Hematopoietic multipotent progenitor cell treated with erythropoietin and hydrocortisone succinate and interleukin-3 and kit ligand, for 4 days (in vitro differentiated cells): Measurements from ENCODE around the gene OR11A1.

Experiments used
- DNase-seq: peaks from one replicate; pipeline ENCODE4 v3.0.0-alpha.2; 2015

The OR11A1 gene, protein sequence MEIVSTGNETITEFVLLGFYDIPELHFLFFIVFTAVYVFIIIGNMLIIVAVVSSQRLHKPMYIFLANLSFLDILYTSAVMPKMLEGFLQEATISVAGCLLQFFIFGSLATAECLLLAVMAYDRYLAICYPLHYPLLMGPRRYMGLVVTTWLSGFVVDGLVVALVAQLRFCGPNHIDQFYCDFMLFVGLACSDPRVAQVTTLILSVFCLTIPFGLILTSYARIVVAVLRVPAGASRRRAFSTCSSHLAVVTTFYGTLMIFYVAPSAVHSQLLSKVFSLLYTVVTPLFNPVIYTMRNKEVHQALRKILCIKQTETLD

DNA sequence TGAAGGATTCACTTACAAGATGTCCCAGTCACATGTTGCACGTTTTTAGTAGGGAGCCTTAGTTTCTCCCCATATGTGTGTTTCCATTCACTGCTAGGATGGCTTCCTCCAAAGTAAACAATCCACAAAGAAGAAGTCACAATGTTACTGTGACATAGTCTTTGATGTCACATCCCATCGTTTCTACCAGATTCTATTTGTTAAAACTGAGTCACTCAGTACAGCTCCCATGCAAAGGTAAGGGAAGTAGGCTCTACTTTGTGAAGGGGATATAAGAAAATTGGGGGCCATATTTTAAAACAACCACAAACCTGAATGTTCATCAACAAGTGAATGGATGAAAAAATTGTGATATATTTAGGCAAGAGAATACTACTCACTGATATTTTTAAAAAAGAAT, at the start of gene OR11A1, which contains the start of gene OR2H1:
Gene OR11A1 (minus strand): TSS at position 101 of the 400 bp plus-strand sequence. CDS start 29,430 bp downstream, outside the sequence.
Gene OR2H1 (plus strand): TSS at position 185 of the 400 bp plus-strand sequence. CDS start 4,615 bp downstream, outside the sequence.
- no peak for DNase-seq

DNA sequence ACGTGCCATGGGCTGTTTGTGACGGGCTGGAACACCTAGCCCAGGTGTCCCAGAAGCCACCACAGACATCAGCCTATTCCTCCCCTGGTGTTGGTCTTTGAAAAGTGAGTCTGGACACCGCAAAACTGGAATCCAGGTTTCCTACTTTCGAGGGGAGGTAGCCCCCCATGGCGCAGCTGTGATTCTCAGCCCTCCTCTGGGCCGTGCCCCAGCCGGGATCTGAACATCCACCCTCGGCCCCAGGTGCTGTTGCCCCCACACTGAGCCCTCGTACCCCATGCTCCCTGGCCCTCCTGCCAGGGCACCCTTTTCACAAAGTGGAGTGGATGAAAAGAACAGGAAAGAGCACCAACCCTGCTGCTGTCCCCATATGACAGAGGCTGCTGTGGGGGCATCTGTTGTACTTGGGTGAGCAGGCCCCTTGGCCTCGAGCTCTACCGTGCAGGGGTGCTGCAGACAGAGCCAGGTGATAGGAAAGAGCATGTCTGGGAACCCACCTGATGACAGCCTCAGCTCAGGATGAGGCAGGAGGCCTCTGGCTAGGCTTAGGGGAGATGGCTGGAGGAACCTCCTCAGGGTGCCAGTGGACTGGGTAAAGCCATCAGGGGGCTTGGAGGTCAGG, 49.7 kb upstream of the OR11A1 start:
- no peak for DNase-seq

DNA sequence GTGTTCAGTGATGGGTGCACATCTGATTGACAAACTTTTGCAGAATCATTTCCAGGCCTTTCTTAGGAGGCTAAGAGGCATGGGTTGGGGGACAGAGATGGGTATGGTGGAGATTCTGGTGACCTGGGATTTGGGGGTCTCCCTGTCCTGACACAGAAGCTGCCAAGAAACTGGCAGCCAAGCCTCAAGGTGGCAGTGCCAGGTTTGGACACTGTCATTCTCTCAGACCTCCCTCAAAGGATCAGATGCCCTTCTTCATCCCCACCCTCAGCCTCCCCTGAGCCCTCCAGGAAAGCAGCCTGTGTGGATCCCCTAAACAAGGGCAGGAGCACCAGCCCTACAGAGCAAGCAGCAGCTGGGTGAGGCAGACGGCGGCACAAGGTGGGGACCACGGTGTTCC, 48.9 kb upstream of the OR11A1 start:
- DNase-seq = no peak

DNA sequence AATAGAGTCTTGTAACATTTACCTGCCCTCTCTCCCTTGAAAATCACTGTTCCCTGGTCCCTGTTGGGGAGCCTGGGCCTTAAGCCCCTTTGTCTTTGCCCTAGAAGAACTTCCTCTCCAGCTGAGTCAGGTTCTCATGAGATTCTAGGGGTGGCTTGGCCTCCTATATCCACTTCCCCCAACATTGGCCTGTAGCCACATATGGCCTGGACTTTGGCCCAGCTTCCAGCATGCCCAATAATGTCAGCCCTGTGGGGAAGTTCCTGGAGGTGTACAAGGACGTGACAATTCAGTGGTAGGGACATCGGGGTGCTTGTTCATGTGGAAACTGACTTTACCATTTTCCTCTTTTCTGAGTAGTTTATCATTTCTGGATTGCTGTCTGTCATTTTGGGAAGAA, 48.1 kb upstream of the OR11A1 start:
- no peak for DNase-seq

DNA sequence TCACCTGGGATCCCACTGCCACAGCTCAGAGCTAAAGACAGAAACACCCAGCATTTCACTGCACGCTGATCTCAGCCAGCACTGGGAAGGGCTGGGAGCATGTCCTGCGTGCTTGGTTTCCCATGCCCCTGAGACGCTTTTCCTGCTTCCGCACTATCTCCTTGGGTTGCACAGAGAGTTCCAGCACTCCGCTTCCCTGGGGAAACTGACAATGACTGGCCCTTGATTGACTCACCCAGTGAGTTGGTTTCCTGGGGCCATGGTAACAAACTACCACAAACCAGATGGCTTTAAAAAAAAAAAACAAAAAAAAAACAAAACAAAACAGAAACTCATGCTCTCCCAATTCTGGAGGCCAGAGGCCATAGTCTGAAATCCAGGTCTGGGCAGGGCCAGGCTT, 45.7 kb upstream of the OR11A1 start:
- no peak for DNase-seq

DNA sequence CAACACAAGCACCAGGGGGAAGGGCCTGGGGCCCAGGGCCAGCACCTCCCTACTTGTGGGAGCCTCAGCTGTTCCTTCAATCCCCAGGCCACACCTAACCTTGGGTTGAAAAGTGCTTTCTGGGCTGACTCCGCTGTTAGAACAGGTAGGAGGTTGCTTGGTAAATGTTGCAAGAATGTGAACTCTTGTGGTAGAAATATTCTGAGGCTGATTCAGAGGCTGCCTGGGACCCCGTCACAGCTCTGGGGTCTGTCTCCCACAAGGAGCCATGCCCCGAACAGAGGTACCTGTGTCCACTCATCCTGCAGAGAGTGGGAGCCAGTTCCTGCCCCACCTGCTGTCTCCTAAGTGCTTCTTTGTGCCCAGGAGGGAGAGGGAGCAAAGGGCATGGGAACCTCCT, 45.3 kb upstream of the OR11A1 start:
- DNase-seq = no peak

DNA sequence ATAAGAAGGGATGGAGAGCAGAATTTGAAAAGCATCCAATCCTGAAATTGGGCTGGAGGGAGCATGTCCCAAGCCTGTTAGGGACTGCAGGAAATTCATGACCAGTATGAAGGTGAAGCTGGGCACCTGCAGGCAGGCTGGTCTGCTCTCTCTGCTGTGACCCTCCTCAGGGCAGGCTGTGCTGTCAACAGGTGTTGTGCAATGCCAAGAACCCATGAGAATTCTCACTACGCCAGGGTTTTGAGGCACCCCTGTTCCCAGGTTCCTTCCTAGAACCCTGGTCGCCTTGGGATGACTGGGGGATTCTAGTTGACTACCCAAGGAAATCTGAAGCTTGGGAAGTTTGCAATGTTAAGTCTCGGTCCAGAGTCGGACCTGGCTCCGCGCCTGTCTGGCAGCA, 44.2 kb upstream of the OR11A1 start:
- DNase-seq = no peak

DNA sequence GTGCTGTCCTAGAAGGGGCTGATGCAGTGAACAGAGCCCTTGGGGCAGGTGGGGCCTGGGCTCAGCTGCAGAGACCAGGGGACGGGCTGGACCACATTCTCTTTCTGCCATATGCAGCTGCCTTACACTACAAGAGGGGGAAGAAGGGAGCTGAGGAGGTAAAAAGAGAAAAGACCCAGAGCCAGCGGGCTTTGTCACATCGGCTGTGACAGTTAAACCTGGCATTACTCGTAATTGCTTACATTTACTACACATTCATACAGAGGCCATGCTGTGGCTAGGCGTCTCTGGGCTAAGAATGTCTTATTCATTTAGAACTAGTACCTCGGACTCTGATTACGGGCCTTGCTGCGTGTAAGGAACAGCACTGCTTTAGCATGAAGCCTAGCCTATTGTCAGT, 43.7 kb upstream of the OR11A1 start:
- no peak for DNase-seq

DNA sequence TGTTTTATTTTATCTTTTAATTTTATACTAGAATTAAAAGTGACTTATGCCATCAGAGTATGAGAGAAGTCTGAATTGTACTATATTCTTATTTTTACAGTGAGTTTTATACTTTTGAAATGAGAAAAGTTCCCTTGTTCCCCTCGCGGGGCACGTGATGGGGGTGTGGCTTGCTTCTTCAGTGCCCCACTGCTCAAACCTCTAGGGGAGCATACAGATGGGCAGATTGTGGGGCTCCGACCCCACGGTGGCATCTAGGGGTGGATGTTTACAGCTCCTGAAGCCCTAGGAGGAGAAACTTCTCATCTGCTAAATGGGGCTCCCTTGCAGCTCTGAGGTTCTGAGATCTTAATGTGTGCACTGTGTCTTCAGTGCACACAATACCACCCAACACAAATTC, 42.8 kb upstream of the OR11A1 start:
- DNase-seq = no peak

DNA sequence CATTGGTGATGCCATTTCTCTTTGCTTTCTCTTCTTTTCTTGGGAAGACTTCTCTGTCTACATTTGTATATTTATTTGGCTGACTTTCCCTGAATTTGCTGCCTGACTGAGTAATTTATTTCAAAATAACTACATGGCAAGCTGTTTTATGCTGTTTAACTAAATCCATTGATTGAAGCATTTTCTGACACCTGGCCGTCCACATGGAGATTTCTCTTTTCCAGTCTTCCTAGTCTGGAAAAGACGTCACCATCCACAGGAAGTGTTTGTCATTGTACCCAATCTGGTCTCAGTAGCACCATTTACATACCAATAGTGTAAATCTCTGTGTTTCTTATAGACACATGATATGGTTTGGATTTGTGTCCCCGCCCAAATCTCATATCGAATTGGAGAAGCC, 40.1 kb upstream of the OR11A1 start:
- no peak for DNase-seq

DNA sequence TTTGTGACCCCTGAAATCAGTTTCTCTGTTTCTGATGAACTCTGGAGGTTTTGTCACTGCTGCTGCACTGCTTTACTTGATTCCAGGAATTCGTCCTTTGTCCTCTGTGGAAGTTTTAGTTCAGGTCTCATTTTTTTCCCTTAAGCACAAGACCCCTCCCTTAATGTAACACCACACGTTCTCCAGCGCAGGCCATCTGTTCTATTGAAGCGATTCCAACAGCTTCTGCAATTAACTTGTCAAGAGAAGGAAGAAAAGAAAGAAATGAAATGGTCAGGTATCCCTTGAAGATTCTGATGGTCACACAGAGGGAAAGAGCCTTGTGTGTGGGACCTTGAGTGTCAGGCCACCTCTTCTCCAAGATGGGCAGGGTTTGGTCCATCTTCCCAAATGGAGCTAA, 38.7 kb upstream of the OR11A1 start:
- DNase-seq = no peak

DNA sequence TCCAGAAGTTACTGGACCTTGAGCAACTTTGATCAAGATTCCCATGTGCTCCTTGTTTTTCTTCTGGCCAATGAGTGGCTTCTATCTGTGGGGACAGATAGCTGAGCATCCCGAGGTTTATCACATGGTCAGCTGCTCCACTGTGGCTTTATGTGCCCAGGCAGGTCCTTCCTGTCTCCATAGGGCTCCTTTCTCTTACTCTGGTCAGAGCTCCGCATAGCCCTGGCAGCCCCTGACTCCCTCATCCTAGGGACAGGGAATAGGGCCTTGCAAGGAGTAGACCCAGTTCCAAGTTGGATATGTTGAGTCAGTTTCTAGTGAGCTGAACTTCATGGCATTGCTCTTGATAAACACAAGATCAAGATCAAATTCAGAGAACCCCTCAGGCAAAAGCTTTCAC, 37.3 kb upstream of the OR11A1 start:
- no peak for DNase-seq

DNA sequence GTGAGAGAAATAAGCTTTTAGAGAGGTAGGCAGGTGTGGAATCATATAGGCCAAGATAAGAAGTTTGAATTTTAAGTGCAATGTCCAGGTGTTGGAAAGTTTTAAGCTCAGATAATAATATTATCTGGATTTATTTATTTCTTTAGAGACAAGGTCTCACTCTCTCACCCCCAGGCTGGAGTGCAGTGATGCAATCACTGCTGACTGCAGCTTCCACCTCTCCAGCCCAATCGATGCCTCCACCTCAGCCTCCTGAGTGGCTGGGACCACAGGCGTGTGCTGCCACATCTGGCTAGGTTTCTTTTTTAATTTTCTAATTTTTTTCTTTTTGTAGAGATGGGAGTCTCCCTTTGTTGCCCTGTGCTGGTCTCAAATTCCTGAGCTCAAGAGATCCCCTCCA, 36.4 kb upstream of the OR11A1 start:
- no peak for DNase-seq

DNA sequence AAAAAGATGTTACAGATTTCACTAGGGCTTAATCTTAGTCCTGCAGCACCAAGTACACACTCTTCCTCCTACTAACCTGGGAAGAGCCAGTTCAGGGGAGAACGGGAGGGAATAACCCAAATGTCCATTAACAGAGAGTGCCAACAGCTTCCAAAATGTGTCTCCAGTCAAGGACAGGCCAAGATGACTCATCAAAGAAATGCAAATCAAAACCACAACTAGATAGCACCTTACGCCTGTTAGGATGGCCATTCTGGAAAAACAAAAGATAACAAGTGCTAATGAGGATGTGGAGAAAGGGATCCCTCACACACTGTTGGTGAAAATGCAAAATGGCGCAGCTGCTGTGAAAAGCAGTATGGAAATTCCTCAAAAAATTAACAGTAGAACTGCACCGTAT, 34.7 kb upstream of the OR11A1 start:
- no peak for DNase-seq

DNA sequence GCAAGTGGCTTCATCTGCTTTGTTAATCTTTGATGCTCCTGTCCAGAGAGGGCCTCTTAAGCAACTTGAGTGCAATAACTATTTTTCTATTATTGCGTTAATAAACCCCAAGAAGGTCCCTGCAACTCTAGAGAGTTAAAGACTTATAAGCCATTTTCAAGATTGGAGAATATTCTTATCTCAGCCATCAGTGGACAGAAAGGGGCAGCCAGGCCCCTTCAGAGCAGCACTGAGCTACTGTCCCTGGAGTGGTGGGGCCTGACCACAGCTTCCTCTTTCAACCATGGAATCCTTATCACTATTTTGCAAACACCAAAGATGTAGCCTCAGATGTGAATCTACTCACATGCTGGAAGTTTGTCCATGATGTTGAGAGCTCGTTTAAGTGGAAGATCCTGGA, 33.7 kb upstream of the OR11A1 start:
- peak; percentile 95 for DNase-seq

DNA sequence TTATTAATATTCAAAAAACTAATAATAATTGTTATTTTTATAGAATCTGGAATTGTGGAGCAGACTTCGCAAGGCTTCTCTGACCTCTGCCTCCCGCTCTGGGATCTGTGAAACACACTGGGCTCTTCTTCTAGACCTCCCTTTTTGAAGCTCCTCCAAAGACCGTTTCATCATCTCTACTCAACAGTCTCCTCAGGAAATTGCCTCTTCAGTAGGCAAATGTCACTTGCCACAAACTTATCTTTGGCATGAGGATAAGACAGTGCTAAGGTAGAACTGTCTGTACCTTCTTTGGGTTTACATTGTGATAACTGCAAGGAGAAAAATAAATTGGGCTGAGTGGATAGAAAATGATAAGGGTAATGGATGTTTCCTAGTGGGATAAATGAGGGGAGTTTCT, 33.2 kb upstream of the OR11A1 start:
- peak; percentile 73 for DNase-seq

DNA sequence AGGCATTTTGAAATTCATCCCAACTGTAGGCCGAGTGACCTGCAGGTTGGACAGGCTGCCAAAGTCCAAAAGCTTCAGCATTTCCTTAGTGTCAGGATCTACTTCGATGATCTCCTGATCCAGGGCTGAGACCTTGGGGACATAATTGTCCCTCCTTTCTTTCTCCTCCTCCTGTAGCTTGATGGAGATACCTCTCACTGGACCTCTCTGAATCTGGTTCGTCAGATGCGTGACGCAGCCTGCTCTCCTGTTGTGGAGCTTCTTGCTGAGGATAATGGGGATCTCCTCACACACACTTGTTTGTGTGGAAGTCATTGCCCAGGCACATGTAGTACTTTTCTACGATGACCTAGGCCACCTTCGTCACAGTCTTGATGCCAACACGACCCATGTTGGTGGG, 32.4 kb upstream of the OR11A1 start:
- DNase-seq = no peak

DNA sequence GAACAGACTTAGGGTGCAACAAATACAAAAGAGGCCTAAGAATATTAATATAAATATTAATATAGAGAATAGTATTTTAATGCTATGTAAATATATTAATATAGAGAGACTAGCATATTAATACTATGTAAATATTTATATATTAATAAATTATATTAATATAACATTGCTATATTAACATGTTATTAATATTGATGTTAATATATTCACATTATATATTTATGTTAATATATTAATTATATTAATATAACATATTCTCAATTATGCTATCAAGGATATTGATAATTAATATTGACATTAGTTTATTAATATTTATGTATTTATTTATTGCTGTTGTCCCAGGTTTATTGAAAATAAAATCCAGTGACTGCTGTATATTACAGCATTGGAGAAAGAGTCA, 32.0 kb upstream of the OR11A1 start:
- no peak for DNase-seq

DNA sequence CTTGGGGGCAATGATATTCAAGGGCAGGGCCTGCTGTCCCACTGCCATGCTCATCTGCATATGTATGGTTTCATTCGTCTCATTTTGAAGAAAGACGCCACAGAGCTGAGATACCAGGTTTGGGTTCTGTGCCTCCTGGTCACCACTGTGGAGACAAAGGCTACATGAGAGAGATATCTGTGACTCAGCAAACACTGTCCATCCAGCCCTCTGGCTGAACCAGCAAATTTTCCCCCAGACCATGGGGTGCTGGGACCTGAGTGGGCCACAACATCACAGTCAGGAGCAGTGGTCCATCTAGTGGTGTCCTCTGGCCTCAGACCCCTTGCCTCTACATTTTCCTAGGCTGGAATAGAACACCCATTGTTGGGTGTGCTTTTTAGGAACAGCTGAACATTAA, 30.8 kb upstream of the OR11A1 start, which contains the start of gene MAS1L:
Gene MAS1L (minus strand): TSS at position 297 of the 400 bp plus-strand sequence. CDS start 54 bp downstream, at position 243.
- no peak for DNase-seq

DNA sequence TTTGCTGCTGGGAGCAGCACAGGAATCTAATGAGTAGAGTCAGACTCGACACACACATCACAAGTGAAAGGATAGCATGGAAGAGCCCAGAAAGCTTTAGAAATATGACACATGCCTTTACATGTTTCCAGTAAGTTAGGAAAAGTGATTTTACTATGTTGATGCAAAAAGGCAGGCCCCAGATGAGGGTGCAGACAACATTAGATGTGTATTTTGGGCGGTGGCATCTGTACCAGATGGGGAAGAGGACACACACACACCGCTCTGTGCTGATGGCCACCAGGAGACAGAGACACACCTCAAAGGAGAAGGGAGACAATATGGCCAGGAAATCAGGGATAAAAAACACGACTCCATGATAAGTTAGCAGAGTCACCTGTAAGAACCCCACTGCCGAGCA, 30.3 kb upstream of the OR11A1 start:
- DNase-seq = no peak

DNA sequence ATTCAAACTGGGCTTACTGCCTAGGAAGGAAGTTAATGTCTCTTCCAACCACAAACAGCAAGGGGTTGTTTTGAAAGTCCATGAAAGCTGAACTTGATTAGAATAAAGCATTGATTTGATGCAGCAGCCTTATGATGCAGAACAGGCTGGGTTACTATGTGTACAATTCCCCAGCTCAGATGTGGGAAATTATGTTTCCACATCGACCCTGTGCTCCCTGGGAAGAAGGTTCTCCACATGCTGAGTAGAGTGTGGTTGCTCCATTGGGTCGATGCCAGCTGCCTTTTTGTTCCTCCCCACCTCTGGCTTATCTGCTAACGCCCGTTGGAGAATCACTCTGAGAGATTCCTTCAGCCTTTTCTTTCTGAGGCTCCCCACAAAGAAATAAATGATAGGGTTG, 29.7 kb upstream of the OR11A1 start:
- DNase-seq = peak; percentile 62

DNA sequence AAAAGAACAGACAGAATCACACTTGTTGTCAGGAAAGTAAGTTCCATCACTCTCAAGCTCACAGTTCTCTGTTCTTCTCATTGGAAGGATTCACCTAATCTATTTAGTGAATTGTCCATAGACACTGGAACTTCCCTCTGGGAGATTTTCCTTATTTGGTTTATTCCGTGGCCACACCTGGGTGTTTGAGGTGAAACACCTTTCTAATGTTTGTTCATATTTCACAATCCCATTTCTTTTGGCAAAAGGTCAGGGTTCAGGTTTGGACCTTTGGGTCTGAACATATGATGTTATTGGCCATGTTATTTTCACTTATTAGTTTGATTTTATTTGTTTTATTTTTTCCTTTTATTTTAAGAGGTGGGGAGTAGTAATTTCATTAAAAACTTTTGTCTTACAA, 26.9 kb upstream of the OR11A1 start:
- no peak for DNase-seq

DNA sequence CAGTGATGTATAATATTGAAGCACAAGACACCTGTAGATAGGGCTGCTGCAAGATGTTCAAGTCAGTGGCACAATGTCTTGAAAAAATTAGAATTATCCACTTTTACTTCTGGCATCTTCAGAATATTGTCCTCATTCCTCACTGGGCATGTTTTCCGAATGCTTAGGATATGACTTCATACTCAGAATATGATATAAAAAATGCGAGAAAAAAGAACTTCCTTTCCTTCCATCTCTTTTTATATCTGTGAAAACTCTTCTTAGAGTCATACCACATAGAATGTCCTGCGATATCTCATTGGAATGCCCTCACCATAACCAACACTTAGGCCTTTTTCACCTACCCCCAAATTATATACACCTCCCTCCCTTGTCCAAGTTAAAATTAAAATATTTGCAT, 26.3 kb upstream of the OR11A1 start:
- no peak for DNase-seq

DNA sequence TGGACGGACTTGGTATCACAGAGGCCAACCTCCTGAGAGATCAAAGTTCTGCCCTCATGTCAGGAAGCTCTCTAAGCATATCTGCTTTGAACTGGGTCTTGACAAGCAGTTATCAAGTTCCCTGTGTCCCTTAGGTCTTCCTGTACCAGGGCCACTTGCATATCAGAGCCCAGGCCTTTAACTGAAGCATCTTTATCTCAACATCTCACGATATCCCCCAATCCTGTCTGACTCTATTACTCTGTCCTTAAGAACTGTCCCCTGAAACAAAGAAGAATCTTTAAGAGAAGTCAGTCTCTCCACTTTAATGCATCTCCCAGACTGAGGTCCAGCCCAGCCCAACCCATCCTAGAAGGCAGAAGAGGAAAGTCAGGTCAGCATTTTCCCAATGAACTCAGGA, 22.7 kb upstream of the OR11A1 start:
- DNase-seq = no peak

DNA sequence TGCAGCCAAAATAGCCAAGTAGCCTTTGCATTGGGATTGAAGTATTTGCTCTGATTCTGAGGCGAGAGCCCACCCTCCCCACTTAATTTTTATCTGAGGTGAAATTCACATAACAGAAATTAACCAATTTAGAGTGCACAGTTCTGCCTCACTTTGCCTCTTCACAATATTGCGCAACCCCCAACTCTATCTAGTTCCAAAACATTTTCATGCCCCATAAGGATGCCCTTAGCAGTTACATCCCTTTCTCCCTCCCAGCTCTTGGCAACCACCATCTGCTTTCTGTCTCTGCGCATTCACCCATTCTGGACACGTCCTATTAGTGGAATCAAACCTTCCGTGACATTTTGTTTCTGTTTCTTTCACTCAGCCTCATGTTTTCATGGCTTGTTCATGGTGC, 21.9 kb upstream of the OR11A1 start:
- DNase-seq = no peak
